Occipital lobe (tissue), 2 donors: ENCODE data around the gene BTBD16. TPM values are rescaled to one million over a fixed set of nuclear protein-coding genes. Genes with fewer than 3 reads are reported as not detected.

Source experiments
- DNase-seq: peaks from one replicate; lab custom pipeline; 2025; lab: John Stamatoyannopoulos, UW
- total RNA-seq: library from RNA; depleted of rRNA; stranded (reverse); fragments of >200 nt; gene quantifications from one replicate; pipeline ENCODE4 v1.2.3, GENCODE V29; 2014

The BTBD16 gene
- total RNA-seq, 1 donor from 2014 or later: not detected

DNA sequence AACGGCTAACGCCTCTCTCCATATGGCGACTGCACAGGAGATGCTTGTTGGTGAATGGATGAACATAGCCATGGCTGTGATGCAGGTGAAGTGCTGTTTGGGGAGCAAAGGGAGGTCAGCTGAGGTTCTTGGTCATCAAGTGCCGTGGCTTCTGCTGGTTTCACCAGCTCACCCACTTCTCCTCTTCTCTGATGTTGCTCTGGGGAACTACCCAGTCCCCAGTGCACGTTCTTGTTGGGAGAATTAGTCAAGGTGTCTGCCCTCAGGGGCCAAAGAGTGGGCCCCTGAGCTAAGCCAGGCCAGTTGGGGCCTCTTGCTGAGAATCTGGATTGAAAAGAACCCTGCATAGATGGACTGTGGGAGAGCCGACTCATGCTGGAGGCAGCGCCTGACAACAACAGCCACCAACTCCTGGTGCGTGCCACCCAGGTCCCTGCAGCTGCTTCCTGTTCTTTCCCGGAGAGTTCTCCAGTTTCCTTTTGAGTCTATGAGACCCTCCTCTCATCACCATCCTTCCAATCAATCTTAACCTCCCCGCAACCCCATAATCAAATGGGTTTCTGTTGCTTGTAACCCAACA, 3.0 kb downstream of the BTBD16 start:
- DNase-seq: no peak

DNA sequence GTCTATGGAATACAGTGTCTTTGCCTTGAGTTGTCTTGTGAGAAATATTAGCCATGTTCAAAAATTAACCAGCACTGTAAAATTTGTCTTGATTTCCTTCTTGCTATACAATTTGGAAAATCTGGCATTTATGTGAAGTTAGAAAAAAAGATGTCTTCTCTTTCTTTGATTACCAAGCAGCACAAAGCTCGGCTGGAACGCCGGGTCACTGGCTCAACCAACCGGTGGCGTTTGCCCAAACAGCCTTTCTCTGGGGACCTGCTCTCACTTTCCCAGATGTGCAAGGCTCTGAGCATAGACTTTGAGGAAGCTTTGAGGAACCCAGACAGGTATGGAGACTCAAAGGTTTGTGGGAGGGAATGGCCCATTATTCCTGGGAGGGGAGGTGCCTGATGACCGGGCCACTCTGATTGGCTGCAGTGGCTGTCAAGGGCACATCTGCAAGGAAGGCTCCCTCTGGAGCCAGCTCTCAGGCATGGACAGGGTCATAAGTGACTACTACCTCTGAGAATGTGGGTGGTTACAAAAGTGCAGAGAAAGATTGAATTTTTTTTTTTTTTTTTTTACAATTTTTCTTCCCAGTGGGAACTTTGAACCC, 5.6 kb downstream of the BTBD16 start:
- DNase-seq: no peak

DNA sequence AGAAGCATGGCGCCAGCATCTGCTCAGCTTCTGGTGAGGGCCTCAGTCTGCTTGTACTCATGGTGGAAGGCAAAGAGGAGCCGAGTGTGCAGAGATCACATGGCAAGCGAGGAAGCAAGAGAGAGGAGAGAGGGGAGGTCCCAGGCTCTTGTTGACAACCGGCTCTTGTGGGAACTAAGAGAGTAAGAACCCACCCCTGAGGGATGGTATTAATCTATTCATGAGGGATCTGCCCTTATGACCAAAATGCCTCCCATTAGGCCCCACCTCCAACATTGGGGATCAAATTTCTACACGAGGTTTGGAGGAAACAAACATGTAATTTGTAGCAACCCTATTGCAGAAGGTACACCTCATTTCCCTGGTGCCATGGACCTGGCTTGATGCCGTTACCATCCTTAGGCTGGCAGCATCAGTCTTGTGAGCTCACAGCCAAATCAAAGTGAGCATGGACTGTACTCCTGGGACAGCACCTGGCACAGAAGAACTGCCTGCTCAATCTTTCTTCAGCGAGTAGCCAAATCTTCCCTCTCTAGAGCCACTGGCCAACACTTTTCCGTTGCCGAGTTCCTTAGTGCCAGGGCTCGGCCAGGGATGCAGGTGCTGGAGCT, 6.5 kb downstream of the BTBD16 start:
- no peak for DNase-seq

DNA sequence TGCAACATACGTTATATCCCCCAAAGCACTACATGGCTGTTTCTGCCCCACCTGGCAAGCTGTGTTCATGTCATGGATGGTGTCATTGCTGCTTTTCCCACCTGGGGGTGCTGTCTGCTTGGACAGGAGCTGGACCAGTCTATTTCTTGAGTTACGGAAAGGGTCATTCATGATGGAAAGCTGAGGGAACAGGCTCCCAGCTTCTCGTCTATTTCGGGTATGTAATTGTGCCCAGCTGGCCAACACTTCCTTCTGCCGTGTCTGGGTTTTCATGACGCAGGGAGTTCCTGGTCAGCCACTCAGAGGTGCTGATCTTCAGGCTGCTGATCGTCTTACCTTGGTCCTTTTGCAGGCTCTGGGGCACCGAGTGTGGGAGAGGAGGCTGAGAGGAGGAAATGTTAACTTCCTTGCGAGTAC, 8.6 kb downstream of the BTBD16 start:
- peak; percentile 44 for DNase-seq

DNA sequence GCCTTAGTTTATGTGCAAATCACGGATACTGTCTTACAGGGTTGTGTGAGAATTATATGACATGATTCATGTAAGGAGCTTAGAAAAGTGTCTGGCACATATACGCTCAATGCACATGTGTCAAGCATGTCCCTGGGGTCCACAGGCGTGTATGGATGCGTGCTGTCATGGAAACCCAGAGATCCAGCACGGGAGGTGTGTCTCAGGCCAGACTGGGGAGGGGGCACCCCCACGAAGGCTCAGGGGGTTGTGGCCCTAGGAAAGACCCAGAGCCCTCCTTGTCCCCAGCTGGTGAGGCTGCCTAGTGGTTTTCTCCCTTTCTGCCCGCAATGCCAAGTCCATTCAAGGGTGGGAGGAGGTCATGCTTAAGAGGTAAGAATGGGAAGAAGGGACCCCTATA, 9.1 kb downstream of the BTBD16 start:
- no peak for DNase-seq

DNA sequence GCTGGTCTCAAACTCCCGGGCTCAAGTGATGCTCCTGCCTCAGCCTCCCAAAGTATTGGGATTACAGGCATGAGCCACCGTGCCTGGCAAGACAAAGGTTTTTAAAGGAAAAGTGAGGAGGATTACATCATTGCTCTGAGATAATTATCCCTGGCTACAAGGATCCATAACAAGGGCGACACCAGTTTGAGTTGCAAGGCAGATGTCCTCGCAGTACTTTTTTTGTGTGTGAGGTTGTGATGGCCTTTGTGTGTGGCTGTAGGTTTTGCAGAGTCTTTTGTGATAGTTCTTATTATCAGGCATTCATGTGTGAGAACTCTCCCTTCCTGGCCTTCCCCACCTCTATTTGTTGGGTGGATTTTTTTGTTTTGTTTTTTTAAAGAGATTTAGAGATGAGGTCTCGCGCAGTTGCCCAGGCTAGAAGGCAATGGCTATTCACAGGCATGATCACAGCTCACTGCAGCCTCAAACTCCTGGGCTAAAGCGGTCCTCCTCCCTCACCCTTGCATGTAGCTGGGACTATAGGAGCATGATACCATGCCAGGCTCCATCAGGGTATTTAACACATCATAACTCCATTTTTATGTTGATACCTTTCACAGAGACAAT, 10.0 kb downstream of the BTBD16 start:
- DNase-seq: no peak

DNA sequence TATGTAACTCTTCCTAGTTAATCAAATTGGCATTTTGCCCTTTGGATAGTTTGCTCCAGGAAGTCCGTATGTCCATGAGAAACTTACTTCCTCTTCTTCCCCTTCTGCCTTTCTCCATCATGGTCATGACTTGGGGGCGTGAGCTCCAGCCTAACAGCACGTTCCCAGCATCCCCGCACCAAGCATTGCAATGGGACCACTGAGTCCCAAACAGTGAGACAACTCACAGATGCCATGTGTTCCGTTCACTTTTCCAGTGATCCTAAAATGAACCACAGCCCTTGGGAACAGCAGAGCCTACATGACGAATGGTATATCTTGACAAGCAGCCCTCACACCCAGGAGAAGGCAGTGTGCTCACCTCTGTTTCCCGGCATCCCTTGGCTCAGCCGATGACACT, 10.7 kb downstream of the BTBD16 start:
- DNase-seq: no peak

DNA sequence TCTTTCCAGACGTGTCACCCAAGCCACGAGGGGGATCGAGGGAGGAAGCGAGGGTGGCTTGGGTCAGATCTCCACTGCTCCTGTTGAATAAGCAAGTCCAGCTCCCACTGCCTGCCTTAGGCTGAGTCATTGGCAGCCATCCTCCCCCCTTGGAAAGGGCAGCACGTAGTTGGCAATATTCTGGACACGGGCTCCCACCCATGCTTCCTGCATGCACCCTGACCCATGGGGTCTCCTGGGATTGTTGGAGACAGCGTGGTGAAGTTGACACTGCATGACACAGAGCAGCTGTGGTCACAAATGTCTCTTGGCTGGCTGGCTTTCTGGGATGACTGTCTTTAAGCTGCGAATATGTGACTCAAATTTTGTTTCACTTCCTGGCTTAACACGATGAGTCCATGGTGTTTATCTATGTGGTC, 11.2 kb downstream of the BTBD16 start:
- DNase-seq: no peak

DNA sequence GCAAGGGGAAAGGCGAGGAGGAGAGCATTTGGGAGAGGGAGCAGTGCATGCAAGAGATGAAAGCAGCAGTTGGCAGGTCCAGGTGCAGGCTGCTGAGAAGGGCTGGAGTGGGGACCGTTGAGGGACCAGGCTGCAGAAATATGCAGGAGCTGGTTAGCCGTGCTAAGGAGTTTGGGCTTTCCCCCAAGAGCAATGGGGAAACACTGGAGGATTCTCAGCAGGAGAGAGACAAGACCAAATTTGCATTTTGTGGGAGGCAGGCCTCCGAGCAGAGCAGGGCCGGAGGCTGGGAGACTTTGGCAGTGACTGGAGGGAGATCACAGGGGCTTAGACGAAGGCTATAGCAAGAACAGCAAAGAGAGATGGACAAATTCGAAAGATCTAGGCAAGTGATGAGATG, 11.8 kb downstream of the BTBD16 start:
- no peak for DNase-seq

DNA sequence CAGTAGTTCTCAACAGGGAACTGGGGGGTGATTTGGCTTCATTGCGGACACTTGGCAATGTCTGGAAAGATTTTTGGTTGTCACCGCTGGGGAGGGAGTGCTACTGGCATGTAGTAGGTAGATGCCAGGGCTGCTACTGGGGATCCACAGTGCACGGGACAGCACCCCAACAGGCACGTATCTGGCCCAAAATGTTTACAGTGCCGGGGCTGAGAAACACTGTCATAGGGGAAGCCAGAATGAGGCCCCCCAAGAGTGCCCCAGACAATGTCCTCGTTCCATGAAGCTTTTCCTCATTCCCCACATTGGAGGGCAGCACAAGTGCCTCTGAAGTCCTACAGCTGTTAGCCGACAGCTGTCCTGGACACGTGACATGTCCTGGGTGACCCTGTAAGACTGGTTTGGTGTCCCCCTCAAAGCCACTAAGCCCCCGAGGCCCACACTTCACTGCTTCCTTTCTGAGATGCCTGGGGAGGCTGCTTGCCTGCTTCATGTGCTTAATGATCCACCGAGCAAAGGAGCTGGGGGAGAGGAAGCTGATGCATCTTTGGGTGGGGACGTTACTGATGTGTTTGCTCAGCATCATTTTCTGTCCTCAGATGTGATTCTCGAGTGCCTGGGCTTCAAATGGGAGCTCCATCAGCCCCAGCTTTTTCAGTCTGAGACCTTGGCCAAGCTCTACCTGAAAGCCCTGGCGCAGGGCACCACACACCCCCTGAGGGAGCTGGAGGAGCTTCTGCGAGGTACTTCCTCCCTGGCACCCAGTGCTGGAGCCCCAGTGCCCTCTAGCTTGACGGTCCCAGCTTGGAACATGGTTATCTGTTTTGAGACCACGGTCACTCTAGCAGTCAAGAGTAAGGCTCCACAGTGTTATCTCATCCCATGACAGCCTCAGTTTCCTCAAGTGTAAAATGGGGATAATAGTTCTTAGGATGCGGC, 14.7 kb downstream of the BTBD16 start:
- DNase-seq: no peak

DNA sequence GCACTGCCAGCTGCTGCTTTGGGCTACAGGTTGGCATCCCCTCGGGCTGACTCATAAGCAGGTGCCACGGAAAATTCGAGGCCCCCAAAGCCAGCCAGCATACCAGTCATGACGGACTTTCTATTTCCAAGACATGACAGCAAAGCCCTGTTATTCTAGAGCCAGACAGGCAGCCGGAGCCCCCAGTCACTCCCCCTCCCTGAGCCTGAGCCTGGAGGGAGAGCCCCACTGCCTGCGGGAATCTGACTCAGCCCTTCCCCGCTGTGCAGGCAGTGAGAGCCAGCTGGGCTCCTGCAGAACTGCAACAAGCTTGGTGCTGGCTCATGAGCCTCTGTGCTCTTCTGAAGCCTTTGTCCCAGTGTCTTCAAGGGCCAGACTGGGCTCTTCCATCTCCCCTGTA, 15.8 kb downstream of the BTBD16 start:
- DNase-seq: peak; percentile 73

DNA sequence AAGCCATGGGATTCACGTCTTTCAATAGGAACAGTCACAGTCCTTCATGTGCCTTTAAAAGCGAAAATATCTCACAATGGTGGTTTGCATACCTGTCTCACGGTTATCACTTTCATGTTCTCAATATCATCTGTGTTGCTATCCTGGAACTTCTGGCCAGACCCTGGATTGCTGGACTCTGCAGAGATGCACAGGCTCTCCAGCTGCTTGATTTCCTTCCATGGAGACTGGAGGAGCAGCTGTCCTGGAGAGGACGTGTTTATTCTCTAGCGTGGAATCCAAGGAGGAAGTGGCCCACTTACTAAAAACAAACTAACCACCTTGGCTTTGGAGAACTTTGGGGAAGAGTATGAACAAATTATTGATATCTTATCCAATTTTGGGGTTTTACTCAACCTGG, 16.5 kb downstream of the BTBD16 start:
- DNase-seq: no peak

DNA sequence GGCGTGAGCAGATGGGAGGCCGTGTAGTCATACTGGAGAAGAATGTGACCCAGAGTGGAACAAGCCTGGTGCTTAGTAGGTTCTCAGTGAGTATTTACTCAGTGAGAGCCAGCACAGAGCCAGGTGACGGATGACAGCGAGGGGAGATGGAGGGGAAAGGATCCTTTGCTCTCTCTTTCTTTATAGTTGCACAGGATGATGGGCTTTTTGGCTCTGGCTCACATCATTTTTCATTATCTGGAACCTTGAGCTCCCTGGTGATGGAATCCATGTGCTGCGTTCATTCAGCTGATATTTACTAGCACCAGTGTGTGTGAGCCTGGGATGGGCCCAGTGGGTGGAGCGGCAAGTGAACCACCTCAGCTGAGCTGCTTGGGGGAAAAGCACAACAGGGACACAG, 17.2 kb downstream of the BTBD16 start:
- no peak for DNase-seq

DNA sequence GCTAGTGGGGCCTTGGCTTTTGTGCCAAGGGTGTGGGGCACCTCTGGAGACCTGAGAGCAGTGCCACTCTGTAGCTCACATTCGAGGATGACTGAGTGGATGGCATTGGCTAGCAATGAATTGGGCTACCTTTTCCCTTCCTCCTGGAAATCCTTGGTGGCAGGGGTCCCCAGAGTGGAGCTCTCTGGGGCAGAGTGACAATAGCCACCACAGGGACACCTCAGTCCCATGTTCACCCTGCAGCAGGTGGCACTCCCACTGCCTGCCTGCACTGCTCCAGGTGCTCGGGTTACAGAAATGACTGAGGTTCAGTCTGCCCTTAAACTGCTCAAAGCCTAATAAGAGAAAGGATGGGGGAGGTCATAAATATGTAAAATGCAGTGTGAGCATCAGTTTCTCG, 17.8 kb downstream of the BTBD16 start:
- DNase-seq: no peak

DNA sequence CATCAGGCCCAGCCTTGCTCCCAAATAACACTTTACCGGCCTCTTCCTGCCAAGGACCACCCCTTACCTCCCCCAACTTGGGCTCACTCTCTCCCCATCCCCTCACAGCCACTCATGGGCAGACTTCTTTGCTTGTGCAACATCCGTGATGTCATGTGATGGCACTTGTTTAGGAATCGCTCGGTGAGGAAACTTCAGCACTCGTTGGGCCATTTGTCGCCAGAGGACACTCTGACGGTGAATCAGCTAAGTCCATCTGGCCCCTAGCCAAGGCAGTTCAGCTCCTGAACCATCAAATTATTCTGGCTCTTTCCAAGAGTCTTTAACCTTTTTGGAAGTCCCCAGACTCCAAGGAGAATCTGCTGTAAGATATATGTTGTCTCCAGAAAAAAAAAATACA, 19.2 kb downstream of the BTBD16 start:
- no peak for DNase-seq

DNA sequence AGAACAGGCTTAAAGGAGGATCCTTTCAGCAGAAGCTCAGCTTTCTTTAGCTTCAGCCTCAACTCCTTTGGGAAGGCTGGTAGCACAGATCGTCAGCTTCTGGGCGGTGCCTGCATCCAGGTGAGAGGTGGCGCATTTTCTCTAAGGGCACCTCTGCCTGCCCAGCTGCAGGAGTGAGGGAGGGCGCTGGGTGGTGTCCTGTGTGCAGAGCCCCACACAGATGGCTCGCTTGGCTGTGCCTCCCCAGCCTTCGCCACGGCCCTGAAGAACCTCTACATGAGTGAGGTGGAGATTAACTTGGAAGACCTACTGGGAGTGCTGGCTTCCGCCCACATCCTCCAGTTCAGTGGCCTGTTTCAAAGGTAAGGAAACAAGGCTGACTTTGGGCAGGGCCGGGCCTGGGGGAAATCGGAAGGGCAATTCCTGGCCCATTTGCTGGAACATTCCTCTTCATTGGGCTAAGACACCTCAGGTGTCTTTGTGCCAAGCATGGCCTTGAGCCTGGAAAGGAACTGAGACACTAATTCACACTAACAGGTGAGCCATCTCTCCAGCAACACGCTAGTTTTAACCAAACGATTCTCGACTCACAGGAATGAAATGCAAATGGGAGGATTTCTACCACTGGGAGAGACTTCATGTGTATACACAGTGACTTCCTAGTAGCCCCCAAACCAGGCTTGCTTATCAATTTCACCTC, 19.9 kb downstream of the BTBD16 start:
- no peak for DNase-seq

DNA sequence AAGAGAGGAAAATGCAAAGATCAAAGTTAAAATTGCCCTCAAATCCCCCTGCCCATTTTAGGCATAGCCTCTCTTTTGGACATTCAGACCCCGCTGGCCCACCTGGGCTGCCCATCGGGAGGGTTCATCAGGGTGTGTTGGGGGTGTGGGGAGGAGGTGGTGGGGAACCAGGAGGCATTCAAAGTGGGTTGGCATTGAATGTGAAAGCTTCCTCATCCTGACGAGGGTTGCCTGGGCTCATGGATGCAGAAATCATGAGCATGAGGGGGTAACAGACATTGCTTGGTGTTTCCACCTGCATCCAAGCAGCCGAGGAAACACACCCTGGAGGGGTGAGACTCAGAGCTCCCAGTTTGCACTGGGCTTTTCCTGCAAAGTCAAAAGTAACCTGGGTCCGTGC, 20.6 kb downstream of the BTBD16 start:
- DNase-seq: no peak

DNA sequence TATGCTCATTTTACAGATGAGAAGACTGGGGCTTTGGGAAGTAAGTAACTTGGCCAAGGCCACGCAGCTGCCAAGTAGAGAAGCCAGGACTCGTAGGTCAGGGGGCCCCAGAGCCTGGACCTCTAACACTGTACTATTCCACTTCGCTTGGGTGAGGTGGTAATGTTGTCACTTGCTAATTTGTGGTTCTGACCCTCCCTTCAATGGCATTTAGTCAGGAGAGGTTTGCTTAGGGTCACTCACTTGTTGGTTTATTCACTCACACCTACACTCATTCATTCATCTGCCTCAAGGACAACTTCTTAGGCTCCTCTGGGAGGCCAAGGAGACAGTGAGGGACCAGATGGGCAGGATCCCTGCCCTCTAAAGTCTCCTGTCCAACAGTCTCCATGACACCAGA, 21.3 kb downstream of the BTBD16 start:
- DNase-seq: no peak

DNA sequence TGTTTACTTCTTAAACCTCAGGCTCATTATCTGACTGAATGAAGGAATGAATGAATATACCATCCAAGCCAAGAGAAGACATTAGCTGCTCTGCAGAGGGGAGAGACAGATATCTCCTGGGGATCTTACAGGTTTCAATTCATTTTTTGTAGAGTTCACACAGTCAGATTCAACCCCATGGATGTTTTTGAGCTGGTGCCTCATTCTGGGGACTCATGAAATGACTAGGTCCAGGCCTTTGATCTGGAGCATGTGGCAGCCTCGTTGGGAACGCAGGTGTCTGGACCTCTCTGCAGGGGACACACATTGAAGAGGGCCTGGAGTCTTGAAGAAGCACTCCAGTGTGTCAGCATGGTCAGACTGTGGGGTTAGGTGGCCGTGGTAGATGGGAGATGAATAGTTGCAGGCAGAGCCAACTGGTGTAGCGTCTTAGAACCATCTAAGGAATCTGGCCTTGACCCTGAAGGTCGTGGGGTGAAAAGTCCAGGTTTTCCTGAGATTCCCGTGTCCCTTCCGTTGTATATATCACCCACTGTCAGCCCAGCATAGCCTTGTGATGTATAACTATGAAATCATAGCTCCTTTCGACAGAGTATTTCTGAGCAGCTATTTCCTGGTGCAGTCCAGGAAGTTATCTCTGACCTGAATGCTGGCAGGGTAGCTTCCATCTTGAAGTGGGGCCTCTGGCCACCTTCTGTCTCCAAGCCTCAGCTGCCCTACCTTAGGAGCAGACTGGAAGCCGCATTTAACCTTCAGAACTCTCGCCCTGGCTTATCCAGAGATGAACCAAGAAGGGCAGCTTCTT, 22.3 kb downstream of the BTBD16 start:
- DNase-seq: no peak

DNA sequence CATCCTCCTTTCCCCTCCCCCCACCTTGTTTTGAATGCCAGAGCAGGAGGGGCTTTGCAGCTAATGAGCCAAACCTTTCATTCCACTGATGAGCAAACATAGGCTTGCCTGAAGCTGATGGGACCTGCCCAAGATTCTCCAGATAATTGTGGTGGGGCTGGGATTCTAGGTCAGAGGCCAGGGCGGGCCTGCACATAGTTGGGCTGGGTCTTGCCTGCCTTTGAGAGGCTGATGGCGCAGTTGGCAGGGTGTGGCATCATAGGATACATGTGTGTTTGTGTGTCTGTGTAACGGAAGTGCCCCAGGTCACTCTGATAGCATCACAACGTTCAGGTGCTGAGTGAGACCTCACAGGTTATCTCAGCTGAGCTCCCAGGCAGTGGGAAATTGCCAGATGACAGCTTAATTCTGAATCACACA, 22.9 kb downstream of the BTBD16 start:
- no peak for DNase-seq
